Fibroblast of the conjunctiva (primary cell): ENCODE measurements around the gene EOGT.
A peak's percentile ranks its signal among the peaks of the same experiment; 100 is the strongest.

Experiments used
- DNase-seq: peaks from one replicate; pipeline ENCODE4 v3.0.0-alpha.2; 2010; ENCODE audit warnings: low read depth

EOGT gene

GRCh38 chr3:69009559-69010410 is 3.7 kb downstream of the EOGT start:
- DNase-seq, result peak; percentile 93

- no peak for DNase-seq
These were observed 4.5 kb downstream of the EOGT start for GRCh38 chr3:69008980-69009379.

GRCh38 chr3:69005791-69006482 is 7.5 kb downstream of the EOGT start:
- DNase-seq, result no peak

- DNase-seq, result no peak
These were observed 8.3 kb downstream of the EOGT start for GRCh38 chr3:69005071-69005790.

GRCh38 chr3:69004138-69004537 is 9.3 kb downstream of the EOGT start:
- DNase-seq, result no peak

- DNase-seq, result no peak
These were observed 13.9 kb downstream of the EOGT start for GRCh38 chr3:68999605-69000004.

- DNase-seq, result no peak
These were observed 14.3 kb downstream of the EOGT start for GRCh38 chr3:68999158-68999557.

GRCh38 chr3:68997887-68998286 is 15.6 kb downstream of the EOGT start:
- no peak for DNase-seq

GRCh38 chr3:68996356-68996995 is 17.0 kb downstream of the EOGT start:
- no peak for DNase-seq

- peak; percentile 58 for DNase-seq
These were observed 24.7 kb downstream of the EOGT start for GRCh38 chr3:68988740-68989139.

GRCh38 chr3:68987322-68987721 is 26.2 kb downstream of the EOGT start:
- no peak for DNase-seq

GRCh38 chr3:68986496-68987208 is 26.8 kb downstream of the EOGT start:
- DNase-seq, result no peak

- DNase-seq, result no peak
These were observed 28.2 kb downstream of the EOGT start for GRCh38 chr3:68985146-68985790.

- no peak for DNase-seq
These were observed 29.4 kb downstream of the EOGT start for GRCh38 chr3:68984011-68984530.

- no peak for DNase-seq
These were observed 35.9 kb downstream of the EOGT start for GRCh38 chr3:68977486-68978167.

GRCh38 chr3:68974711-68975110 is 38.8 kb downstream of the EOGT start:
- no peak for DNase-seq

- DNase-seq, result no peak
These were observed 39.8 kb downstream of the EOGT start for GRCh38 chr3:68973639-68974038.

- DNase-seq, result peak; percentile 39
These were observed 41.0 kb downstream of the EOGT start for GRCh38 chr3:68972358-68972979.

GRCh38 chr3:68964694-68965093 is 48.8 kb downstream of the EOGT start:
- no peak for DNase-seq

- DNase-seq, result no peak
These were observed 49.6 kb downstream of the EOGT start for GRCh38 chr3:68963891-68964290.
